Lower leg skin (tissue), 3 donors: Measurements from ENCODE around the gene IL10RA.

Source experiments
- POLR2A ChIP-seq, 2 donors: fragments of 450-650 bp; IDR thresholded peaks; one replicate each; pipeline ENCODE4 v1.6.1; 2016 to 2017; ENCODE audit warnings: antibody characterized with exemption in 2 of 2, mild to moderate bottlenecking in 1 of 2, moderate library complexity in 1 of 2
- TF ChIP-seq, protein P1 (sequence below), 3 donors: fragments of 450-650 bp; IDR thresholded peaks; one replicate each; pipeline ENCODE4 v1.5.1; 2016; ENCODE audit warnings: antibody characterized with exemption in 3 of 3, mild to moderate bottlenecking in 3 of 3, moderate library complexity in 2 of 3

DNA sequence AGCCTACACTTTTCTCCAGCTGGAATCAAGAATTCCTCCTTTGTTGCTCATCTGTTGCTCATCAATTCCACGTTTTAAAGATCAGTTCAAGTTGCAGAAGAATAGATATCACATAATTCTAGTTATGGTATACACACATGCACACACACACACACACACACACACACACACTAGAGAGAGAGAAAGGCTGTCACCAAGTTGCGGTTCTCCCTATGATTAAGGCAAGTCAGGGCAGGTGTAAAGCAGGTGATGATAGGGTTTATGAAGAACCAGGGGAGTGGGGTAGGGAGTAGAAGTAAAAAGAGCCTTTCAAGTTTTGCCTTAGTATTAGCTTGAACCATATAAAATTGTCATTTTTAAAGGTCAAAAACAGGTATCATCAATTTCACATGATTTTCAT lies 59.0 kb downstream of the IL10RA start:
- TF ChIP-seq, protein P1, sequence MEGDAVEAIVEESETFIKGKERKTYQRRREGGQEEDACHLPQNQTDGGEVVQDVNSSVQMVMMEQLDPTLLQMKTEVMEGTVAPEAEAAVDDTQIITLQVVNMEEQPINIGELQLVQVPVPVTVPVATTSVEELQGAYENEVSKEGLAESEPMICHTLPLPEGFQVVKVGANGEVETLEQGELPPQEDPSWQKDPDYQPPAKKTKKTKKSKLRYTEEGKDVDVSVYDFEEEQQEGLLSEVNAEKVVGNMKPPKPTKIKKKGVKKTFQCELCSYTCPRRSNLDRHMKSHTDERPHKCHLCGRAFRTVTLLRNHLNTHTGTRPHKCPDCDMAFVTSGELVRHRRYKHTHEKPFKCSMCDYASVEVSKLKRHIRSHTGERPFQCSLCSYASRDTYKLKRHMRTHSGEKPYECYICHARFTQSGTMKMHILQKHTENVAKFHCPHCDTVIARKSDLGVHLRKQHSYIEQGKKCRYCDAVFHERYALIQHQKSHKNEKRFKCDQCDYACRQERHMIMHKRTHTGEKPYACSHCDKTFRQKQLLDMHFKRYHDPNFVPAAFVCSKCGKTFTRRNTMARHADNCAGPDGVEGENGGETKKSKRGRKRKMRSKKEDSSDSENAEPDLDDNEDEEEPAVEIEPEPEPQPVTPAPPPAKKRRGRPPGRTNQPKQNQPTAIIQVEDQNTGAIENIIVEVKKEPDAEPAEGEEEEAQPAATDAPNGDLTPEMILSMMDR (IDR thresholded peaks at IDR 0.05): no peak
- TF ChIP-seq POLR2A (IDR thresholded peaks at IDR 0.05): no peak
